Panc1 (cell line): Measurements from ENCODE around the gene TTC34.

ENCODE experiments used
- CTCF ChIP-seq: fragments of 450-650 bp; IDR thresholded peaks from 2 replicates; pipeline ENCODE4 v1.5.1; 2017; ENCODE audit warnings: mild to moderate bottlenecking
- POLR2AphosphoS5 ChIP-seq: IDR thresholded peaks from 2 replicates; pipeline ENCODE4 v1.6.1; 2012; ENCODE audit warnings: mild to moderate bottlenecking, low read depth, low read length, moderate library complexity

- TF ChIP-seq CTCF (no peak), POLR2AphosphoS5 (no peak)
Measured at GRCh38 chr1:2829846-2830615, 28.5 kb upstream of the TTC34 start.
